PC-3 (cell line): ENCODE measurements around the gene GP1BB. TPM values are rescaled to one million over a fixed set of nuclear protein-coding genes. Genes with fewer than 3 reads are reported as not detected.
A peak's percentile ranks its signal among the peaks of the same experiment; 100 is the strongest.

Experiments
- ATAC-seq: fragments of 200-7000 bp; cut with Tn5 transposase; 2 replicates; pipeline ENCODE4 v1.9.1; 2020; ENCODE audit warnings: mild to moderate bottlenecking, moderate library complexity
- BruUV-seq: library from RNA; stranded (reverse); fragments of 400-500 nt; replicated peaks from 2 replicates; lab custom pipeline; 2021; lab: Mats Ljungman, UMichigan
- CTCF ChIA-PET: fragments of 300-600 bp; sonication (Branson Sonifier 250); formaldehyde crosslinking; loops from one replicate; lab custom pipeline; 2022; ENCODE audit warnings: antibody characterized with exemption; lab: Charles Lee
- POLR2A ChIA-PET: fragments of 300-600 bp; sonication (Branson Sonifier 250); formaldehyde crosslinking; loops from one replicate; lab custom pipeline; 2022; ENCODE audit warnings: antibody characterized with exemption; ENCODE audit not compliant: unreplicated experiment; lab: Charles Lee
- DNase-seq: peaks from one replicate; pipeline ENCODE4 v3.0.0-alpha.2; 2015
- H2AFZ ChIP-seq: fragments of 300-600 bp; sonication (generic); 2 replicates; pipeline ENCODE4 v1.6.0; 2016; ENCODE audit warnings: antibody characterized with exemption, low read length
- H3F3A ChIP-seq: fragments of 300-600 bp; sonication (generic); one replicate; pipeline ENCODE4 v1.6.0; 2017; ENCODE audit warnings: antibody characterized with exemption, low read length, control low read depth, mild to moderate bottlenecking; ENCODE audit not compliant: unreplicated experiment
- H3K27ac ChIP-seq: fragments of 300-600 bp; sonication (generic); 2 replicates; pipeline ENCODE4 v1.5.1; 2016; ENCODE audit warnings: mild to moderate bottlenecking, low read length
- H3K27me3 ChIP-seq: fragments of 300-600 bp; sonication (generic); 2 replicates; pipeline ENCODE4 v1.6.1; 2016; ENCODE audit warnings: low read length, mixed read lengths
- H3K36me3 ChIP-seq: fragments of 300-600 bp; sonication (generic); 2 replicates; pipeline ENCODE4 v1.6.1; 2016; ENCODE audit warnings: low read depth, mixed run types, low read length, mixed read lengths
- H3K4me1 ChIP-seq: fragments of 300-600 bp; sonication (generic); 2 replicates; pipeline ENCODE4 v1.5.1; 2016; ENCODE audit warnings: low read length; ENCODE audit not compliant: insufficient read depth
- H3K4me2 ChIP-seq: fragments of 300-600 bp; sonication (generic); 2 replicates; pipeline ENCODE4 v1.6.0; 2016; ENCODE audit warnings: low read length
- H3K4me3 ChIP-seq: fragments of 300-600 bp; sonication (generic); 2 replicates; pipeline ENCODE4 v1.5.1; 2016; ENCODE audit warnings: mild to moderate bottlenecking, low read length, mixed read lengths
- H3K79me2 ChIP-seq: fragments of 300-600 bp; sonication (generic); 2 replicates; pipeline ENCODE4 v1.6.1; 2017; ENCODE audit warnings: low read length, mixed read lengths
- H3K9ac ChIP-seq: fragments of 300-600 bp; sonication (generic); 2 replicates; pipeline ENCODE4 v1.6.0; 2016; ENCODE audit warnings: mild to moderate bottlenecking, low read length
- H3K9me2 ChIP-seq: fragments of 300-600 bp; sonication (generic); replicated peaks from 2 replicates; pipeline ENCODE4 v1.6.1; 2016; ENCODE audit warnings: mixed run types, low read length, mixed read lengths
- H3K9me3 ChIP-seq: fragments of 300-600 bp; sonication (generic); 2 replicates; pipeline ENCODE4 v1.6.1; 2016; ENCODE audit warnings: low read length, mixed read lengths
- H4K20me1 ChIP-seq: fragments of 300-600 bp; sonication (generic); 2 replicates; pipeline ENCODE4 v1.6.1; 2016; ENCODE audit warnings: low read length, mixed read lengths
- CTCF ChIP-seq: fragments of 300-600 bp; sonication (generic); conservative IDR thresholded peaks from 2 replicates; pipeline ENCODE4 v1.5.1; 2017; ENCODE audit warnings: antibody characterized with exemption, low read depth, mild to moderate bottlenecking, low read length
- EZH2 ChIP-seq: fragments of 300-600 bp; sonication (generic); IDR thresholded peaks from one replicate; pipeline ENCODE4 v1.6.1; 2017; ENCODE audit warnings: antibody characterized with exemption, mild to moderate bottlenecking, low read length; ENCODE audit not compliant: unreplicated experiment
- intact Hi-C: fragments of 100-400 bp; cut with micrococcal nuclease; formaldehyde crosslinking; loops from 2 replicates; pipeline ENCODE4 v1.9.0; 2023
- total RNA-seq: library from RNA; depleted of rRNA; stranded (reverse); fragments of >200 nt; gene quantifications from 2 replicates; pipeline ENCODE4 v1.2.3, GENCODE V29; 2014

Gene GP1BB
- total RNA-seq, 1 experiment from 2014 or later = 0.80 TPM

GRCh38 chr22:19730198-19730597 is 6.9 kb downstream of the GP1BB start:
- intact Hi-C loops = loop anchor here (1.0 kb wide), 2 partner anchors 180 to 217 kb away; no protein-coding TSS in a partner anchor
- H3K9me3 ChIP-seq = no peaks in the 10 kb centered on the region
- H4K20me1 ChIP-seq = no peaks in the 10 kb centered on the region
- H3K27me3 ChIP-seq = no peaks in the 10 kb centered on the region
- TF ChIP-seq EZH2 = no peak
- H3K9me2 ChIP-seq = no peaks in the 10 kb centered on the region
- ATAC-seq (no peak), DNase-seq (no peak)
- peak overlapping the region; percentile 92 for H2AFZ ChIP-seq
- CTCF ChIA-PET = interaction anchor here (0.6 to 1.5 kb wide), 6 partner anchors 26 to 282 kb away, joined by 4 to 18 read pairs (median 6); no protein-coding TSS in a partner anchor
- H3K4me1 ChIP-seq = no peaks in the 10 kb centered on the region
- H3K27ac ChIP-seq = no peak overlapping the region
- no peaks in the 10 kb centered on the region for H3K79me2 ChIP-seq
- POLR2A ChIA-PET = no interaction called here
- BruUV-seq = no TSS peak
- H3K36me3 ChIP-seq = no peaks in the 10 kb centered on the region
- H3K4me3 ChIP-seq = no peak overlapping the region
- no peaks in the 10 kb centered on the region for H3F3A ChIP-seq
- H3K4me2 ChIP-seq = peak overlapping the region; percentile 92
- H3K9ac ChIP-seq = peak overlapping the region; percentile 5; the same call in 1 of the 2 replicates

- POLR2A ChIA-PET = interaction anchor here (0.5 kb wide), 1 partner anchor 201 kb away, joined by 16 read pairs; no protein-coding TSS in a partner anchor
- DNase-seq = peak; percentile 73
- no peak overlapping the region for H3K27ac ChIP-seq
Observed at GRCh38 chr22:19730655-19731360, 7.5 kb downstream of the GP1BB start.

More at GRCh38 chr22:19730655-19731360, 7.5 kb downstream of the GP1BB start:
- no peaks in the 10 kb centered on the region for H3K79me2 ChIP-seq
- TF ChIP-seq EZH2 (no peak), CTCF (peak; percentile 82)
- intact Hi-C loops = loop anchor here (1.0 kb wide), 2 partner anchors 179 to 216 kb away; no protein-coding TSS in a partner anchor
- peak; percentile 91 for ATAC-seq
- peak overlapping the region; percentile 92 for H3K4me2 ChIP-seq
- no peaks in the 10 kb centered on the region for H3K36me3 ChIP-seq
- H3K27me3 ChIP-seq = no peaks in the 10 kb centered on the region
- peak overlapping the region; percentile 92 for H2AFZ ChIP-seq
- peak overlapping the region; percentile 5; the same call in 1 of the 2 replicates for H3K9ac ChIP-seq
- peak overlapping the region; percentile 70 for H3K4me3 ChIP-seq
- no peaks in the 10 kb centered on the region for H4K20me1 ChIP-seq
- no peaks in the 10 kb centered on the region for H3K9me2 ChIP-seq
- no peaks in the 10 kb centered on the region for H3K4me1 ChIP-seq
- H3K9me3 ChIP-seq = no peaks in the 10 kb centered on the region
- no TSS peak for BruUV-seq
- no peaks in the 10 kb centered on the region for H3F3A ChIP-seq
- CTCF ChIA-PET = interaction anchor here (0.6 to 1.5 kb wide), 7 partner anchors 26 to 283 kb away, joined by 4 to 18 read pairs (median 5); no protein-coding TSS in a partner anchor
